ENCODE results near the gene EPB42. TPM values are rescaled to one million over a fixed set of nuclear protein-coding genes. Genes with fewer than 3 reads are reported as not detected.

The EPB42 gene
- total and polyA plus RNA-seq, 11 donors = 0.08 to 1.7 (median 0.33) TPM; not detected in 7

Other genes with a start within 250 kb of the EPB42 start
- gene UBR1, start 115.0 kb downstream of the EPB42 start, total RNA-seq = 10 to 100 TPM; 21.0 to 38.9 (median 25.9) TPM
- 10 to 100 TPM in 1 of 2 donors, 1 to 10 TPM in 1; 4.9 to 10.4 TPM for gene UBR1, start 115.0 kb downstream of the EPB42 start, polyA plus RNA-seq
- 10 to 100 TPM in 6 of 9 donors, 1 to 10 TPM in 3; 8.5 to 18.5 (median 12.8) TPM for gene TMEM62, start 87.4 kb downstream of the EPB42 start, total RNA-seq
- gene TMEM62, start 87.4 kb downstream of the EPB42 start, polyA plus RNA-seq = 10 to 100 TPM in 1 of 2 donors, 1 to 10 TPM in 1; 8.2 to 15.8 TPM
- gene CCNDBP1, start 35.6 kb downstream of the EPB42 start, total RNA-seq = 10 to 100 TPM; 48.5 to 66.8 (median 59.0) TPM
- gene CCNDBP1, start 35.6 kb downstream of the EPB42 start, polyA plus RNA-seq = 10 to 100 TPM; 29.3 to 70.1 TPM
- 1 to 10 TPM in 1 of 9 donors, not detected in 8; 1.2 TPM for gene TGM5, start 45.9 kb upstream of the EPB42 start, total RNA-seq
- gene TGM5, start 45.9 kb upstream of the EPB42 start, polyA plus RNA-seq = not detected
- not detected for gene TGM7, start 81.2 kb upstream of the EPB42 start, total RNA-seq
- gene TGM7, start 81.2 kb upstream of the EPB42 start, polyA plus RNA-seq = not detected
- 1 to 10 TPM; 4.2 to 9.1 (median 6.4) TPM for gene LCMT2, start 109.6 kb upstream of the EPB42 start, total RNA-seq
- gene LCMT2, start 109.6 kb upstream of the EPB42 start, polyA plus RNA-seq = 1 to 10 TPM; 1.2 to 5.4 TPM
- gene ZSCAN29, start 150.0 kb upstream of the EPB42 start, total RNA-seq = 10 to 100 TPM in 7 of 9 donors, 1 to 10 TPM in 2; 7.6 to 17.2 (median 12.4) TPM
- 1 to 10 TPM; 6.4 to 9.3 TPM for gene ZSCAN29, start 150.0 kb upstream of the EPB42 start, polyA plus RNA-seq
- 10 to 100 TPM in 7 of 9 donors, 1 to 10 TPM in 2; 9.1 to 16.7 (median 12.5) TPM for gene TUBGCP4, start 150.1 kb upstream of the EPB42 start, total RNA-seq
- 10 to 100 TPM in 1 of 2 donors, 1 to 10 TPM in 1; 5.9 to 14.5 TPM for gene TUBGCP4, start 150.1 kb upstream of the EPB42 start, polyA plus RNA-seq

All from heart left ventricle (tissue), 11 donors.